Astrocyte (in vitro differentiated cells and primary cell): ENCODE measurements around the gene RBM20. TPM values are rescaled to one million over a fixed set of nuclear protein-coding genes. Genes with fewer than 3 reads are reported as not detected.

Source experiments
- DNase-seq: peaks from one replicate; pipeline ENCODE4 v3.0.0-alpha.2; 2010; ENCODE audit warnings: low read depth
- FAIRE-seq: peaks from 2 replicates; lab custom pipeline; 2011; peaks lifted over from hg19 to GRCh38; lab: Jason Lieb, UNC
- H2AFZ ChIP-seq: 2 replicates; pipeline ENCODE4 v1.6.0; 2012; ENCODE audit warnings: low read depth, low read length, inconsistent platforms
- H3K27ac ChIP-seq: 2 replicates; pipeline ENCODE4 v1.5.1; 2011; ENCODE audit warnings: low read depth, low read length, inconsistent platforms
- H3K27me3 ChIP-seq: 2 replicates; pipeline ENCODE4 v1.6.0; 2011; ENCODE audit warnings: low read length, inconsistent platforms; ENCODE audit not compliant: insufficient read depth
- H3K36me3 ChIP-seq: 2 replicates; pipeline ENCODE4 v1.5.1; 2011; ENCODE audit warnings: low read length, inconsistent platforms; ENCODE audit not compliant: insufficient read depth
- H3K4me1 ChIP-seq: 2 replicates; pipeline ENCODE4 v1.5.1; 2011; ENCODE audit warnings: low read length, inconsistent platforms; ENCODE audit not compliant: insufficient read depth
- H3K4me2 ChIP-seq: 2 replicates; pipeline ENCODE4 v1.6.0; 2012; ENCODE audit warnings: low read length, inconsistent platforms
- H3K4me3 ChIP-seq: 2 replicates; pipeline ENCODE4 v1.5.1; 2011; ENCODE audit warnings: low read depth, mild to moderate bottlenecking, low read length, inconsistent platforms; ENCODE audit not compliant: insufficient read depth
- H3K79me2 ChIP-seq: 2 replicates; pipeline ENCODE4 v1.6.0; 2012; ENCODE audit warnings: mild to moderate bottlenecking, low read length, inconsistent platforms; ENCODE audit not compliant: insufficient read depth
- H3K9ac ChIP-seq: 2 replicates; pipeline ENCODE4 v1.6.0; 2012; ENCODE audit warnings: mild to moderate bottlenecking, low read length, inconsistent platforms
- H3K9me3 ChIP-seq: 2 replicates; pipeline ENCODE4 v1.5.1; 2012; ENCODE audit warnings: low read depth, mild to moderate bottlenecking, low read length, inconsistent platforms; ENCODE audit not compliant: insufficient read depth
- H4K20me1 ChIP-seq: 2 replicates; pipeline ENCODE4 v1.6.0; 2012; ENCODE audit warnings: low read length, inconsistent platforms; ENCODE audit not compliant: insufficient read depth
- H3K27ac Mint-ChIP-seq: one replicate; pipeline ENCODE4 v1.8.0; 2021; ENCODE audit warnings: mild to moderate bottlenecking, mixed read lengths; ENCODE audit not compliant: unreplicated experiment
- H3K27me3 Mint-ChIP-seq: one replicate; pipeline ENCODE4 v1.8.0; 2021; ENCODE audit warnings: low read depth, mixed read lengths; ENCODE audit not compliant: unreplicated experiment
- H3K36me3 Mint-ChIP-seq: one replicate; pipeline ENCODE4 v1.8.0; 2021; ENCODE audit warnings: low read depth, mixed read lengths; ENCODE audit not compliant: unreplicated experiment
- H3K4me1 Mint-ChIP-seq: one replicate; pipeline ENCODE4 v1.8.0; 2021; ENCODE audit warnings: low read depth, mixed read lengths; ENCODE audit not compliant: unreplicated experiment
- H3K4me3 Mint-ChIP-seq: one replicate; pipeline ENCODE4 v1.8.0; 2021; ENCODE audit warnings: mild to moderate bottlenecking, moderate library complexity, mixed read lengths; ENCODE audit not compliant: unreplicated experiment
- H3K9me3 Mint-ChIP-seq: one replicate; pipeline ENCODE4 v1.8.0; 2021; ENCODE audit warnings: mild to moderate bottlenecking, mixed read lengths; ENCODE audit not compliant: unreplicated experiment
- CTCF ChIP-seq: IDR thresholded peaks from 2 replicates; pipeline ENCODE4 v1.5.1; 2011; ENCODE audit warnings: low read depth, mild to moderate bottlenecking, inconsistent platforms, low read length, moderate library complexity; ENCODE audit not compliant: insufficient read depth
- EZH2 ChIP-seq: IDR thresholded peaks from 2 replicates; pipeline ENCODE4 v1.6.1; 2012; ENCODE audit warnings: mild to moderate bottlenecking, low read length, inconsistent platforms; ENCODE audit not compliant: insufficient read depth
- total RNA-seq: library from RNA; stranded (reverse); gene quantifications from 2 replicates; pipeline ENCODE4 v1.2.1, GENCODE V29; 2021

RBM20 gene
- total RNA-seq, 1 donor from 2014 or later: 1.5 TPM

DNA sequence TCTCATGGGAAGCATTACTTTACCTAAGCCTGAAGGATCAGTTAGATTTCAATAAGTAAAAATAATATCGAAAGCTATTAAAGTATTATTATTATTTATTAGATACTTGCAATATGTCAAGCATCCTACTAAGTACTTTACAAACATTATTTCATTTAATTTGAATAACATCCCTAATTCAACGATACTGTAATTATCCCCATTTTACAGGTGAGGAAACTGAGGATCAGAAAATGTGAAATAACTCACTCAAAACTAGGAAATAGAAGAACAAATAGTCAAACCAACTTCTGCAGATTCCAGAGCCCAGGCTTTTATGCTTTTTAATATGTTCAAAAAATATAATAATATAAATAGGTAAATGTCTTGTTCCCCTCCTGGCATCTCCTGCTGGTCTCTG is 217.3 kb downstream of the RBM20 start:
- peaks cover 19% of the 10 kb centered on the region for H3K4me1 Mint-ChIP-seq

DNA sequence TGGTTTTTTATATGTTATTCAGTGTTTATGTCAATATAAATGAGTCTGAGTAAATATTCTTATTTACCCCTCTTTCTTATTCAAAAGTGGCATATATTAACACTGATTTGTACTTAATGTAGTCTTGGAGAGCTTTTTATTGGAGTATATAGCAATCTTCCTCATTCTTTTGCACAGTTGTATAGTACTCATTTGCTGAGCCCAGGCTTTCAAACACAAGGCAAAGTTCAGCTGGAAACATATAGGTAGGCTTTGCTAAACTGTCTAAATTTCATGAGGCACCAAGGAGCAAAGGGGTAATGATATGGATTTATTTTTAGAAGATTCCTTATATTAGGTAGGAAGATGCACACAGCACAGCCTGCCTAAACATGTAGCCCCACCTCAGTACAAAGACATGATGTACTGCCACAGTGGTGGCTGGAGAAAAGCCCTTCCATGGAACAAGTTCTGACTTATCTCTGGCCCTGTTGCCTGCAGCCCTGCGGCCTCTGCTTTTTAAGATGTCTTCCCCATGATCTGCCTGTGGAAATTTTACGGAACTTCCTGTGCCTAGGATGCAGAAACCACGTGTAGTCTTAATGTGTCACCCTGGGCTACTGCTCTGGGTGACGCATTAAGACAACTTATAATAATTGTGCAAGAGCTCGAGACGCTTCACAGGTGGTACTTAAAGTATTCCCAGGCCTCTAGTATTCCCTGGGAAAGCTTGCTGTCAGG is 218.0 kb downstream of the RBM20 start:
- Histone ChIP-seq H3K79me2 (no peaks in the 10 kb centered on the region), H3K27me3 (no peaks in the 10 kb centered on the region), H2AFZ (no peak overlapping the region), H3K27ac (no peak overlapping the region), H3K9me3 (no peaks in the 10 kb centered on the region), H3K9ac (no peak overlapping the region), H3K36me3 (no peaks in the 10 kb centered on the region), H3K4me2 (no peak overlapping the region), H3K4me3 (no peak overlapping the region), H3K4me1 (peaks cover 6% of the 10 kb centered on the region), H4K20me1 (no peaks in the 10 kb centered on the region)
- FAIRE-seq: no peak
- TF ChIP-seq CTCF (no peak), EZH2 (no peak)
- Mint-ChIP-seq H3K4me3 (no peak overlapping the region), H3K27ac (no peak overlapping the region), H3K9me3 (no peaks in the 10 kb centered on the region), H3K36me3 (no peaks in the 10 kb centered on the region), H3K27me3 (peaks cover 2% of the 10 kb centered on the region), H3K4me1 (peaks cover 19% of the 10 kb centered on the region)
- DNase-seq: no peak

More for the DNA sequence above, 217.3 kb downstream of the RBM20 start:
- Mint-ChIP-seq H3K9me3 (no peaks in the 10 kb centered on the region), H3K36me3 (no peaks in the 10 kb centered on the region), H3K27me3 (peaks cover 2% of the 10 kb centered on the region), H3K27ac (no peak overlapping the region), H3K4me3 (no peak overlapping the region)
- Histone ChIP-seq H3K27me3 (no peaks in the 10 kb centered on the region), H3K4me3 (no peak overlapping the region), H2AFZ (no peak overlapping the region), H3K9ac (no peak overlapping the region), H3K27ac (no peak overlapping the region), H3K79me2 (no peaks in the 10 kb centered on the region), H3K36me3 (no peaks in the 10 kb centered on the region), H3K4me2 (no peak overlapping the region), H4K20me1 (no peaks in the 10 kb centered on the region), H3K4me1 (peaks cover 6% of the 10 kb centered on the region), H3K9me3 (no peaks in the 10 kb centered on the region)
- TF ChIP-seq EZH2 (no peak), CTCF (no peak)
- no peak for DNase-seq
- no peak for FAIRE-seq

- Histone ChIP-seq H3K79me2 (no peaks in the 10 kb centered on the region), H4K20me1 (no peaks in the 10 kb centered on the region), H3K4me1 (peaks cover 6% of the 10 kb centered on the region), H3K27ac (no peak overlapping the region), H3K4me2 (no peak overlapping the region), H2AFZ (no peak overlapping the region), H3K36me3 (no peaks in the 10 kb centered on the region), H3K27me3 (no peaks in the 10 kb centered on the region), H3K9ac (no peak overlapping the region), H3K9me3 (no peaks in the 10 kb centered on the region), H3K4me3 (no peak overlapping the region)
- no peak overlapping the region for H3K27ac Mint-ChIP-seq
- DNase-seq: no peak
- FAIRE-seq: no peak
- TF ChIP-seq EZH2: no peak
- no peak for TF ChIP-seq CTCF
- peaks cover 25% of the 10 kb centered on the region for H3K4me1 Mint-ChIP-seq
- H3K36me3 Mint-ChIP-seq: no peaks in the 10 kb centered on the region
- no peak overlapping the region for H3K4me3 Mint-ChIP-seq
- peaks cover 2% of the 10 kb centered on the region for H3K27me3 Mint-ChIP-seq
- H3K9me3 Mint-ChIP-seq: no peaks in the 10 kb centered on the region
These were observed 218.8 kb downstream of the RBM20 start for GRCh38 chr10:110862961-110863360.
